Stimulated activated CD4-positive, alpha-beta T cell treated with anti-CD3 and anti-CD28 coated beads, Interleukin-4, amount 100 ng/mL, for 1 hour (primary cell): ENCODE results near the gene RPL3.
"Not testable (repeated sequence)": the region's sequence is repeated elsewhere in the genome, so short reads cannot be mapped to it uniquely, and the experiment has no call there.

ENCODE experiments used
- DNase-seq: peaks from one replicate; pipeline ENCODE4 v3.0.0-alpha.2; 2020

The RPL3 gene

GRCh38 chr22:39319284-39320022 lies at the start of gene RPL3:
Gene RPL3, minus strand, starts transcription at chr22:39319623. Its CDS starts 26 bp downstream, at chr22:39319597.
- peak; percentile 97 for DNase-seq

GRCh38 chr22:39369186-39369585 lies 49.8 kb upstream of the RPL3 start:
- DNase-seq = no peak

GRCh38 chr22:39368461-39368911 lies 49.1 kb upstream of the RPL3 start:
- no peak for DNase-seq

GRCh38 chr22:39367035-39367434 lies 47.6 kb upstream of the RPL3 start:
- DNase-seq = no peak

GRCh38 chr22:39365492-39365780 lies 46.0 kb upstream of the RPL3 start:
- no peak for DNase-seq

- no peak for DNase-seq
Observed at GRCh38 chr22:39364714-39365491, 45.5 kb upstream of the RPL3 start.

- DNase-seq = no peak
Observed at GRCh38 chr22:39363751-39364515, 44.5 kb upstream of the RPL3 start.

GRCh38 chr22:39362932-39363331 lies 43.5 kb upstream of the RPL3 start:
- DNase-seq = no peak

GRCh38 chr22:39362271-39362670 lies 42.8 kb upstream of the RPL3 start:
- no peak for DNase-seq

GRCh38 chr22:39361496-39361895 lies 42.1 kb upstream of the RPL3 start:
- DNase-seq = no peak

- DNase-seq = no peak
Observed at GRCh38 chr22:39360674-39361413, 41.4 kb upstream of the RPL3 start.

GRCh38 chr22:39360242-39360641 lies 40.8 kb upstream of the RPL3 start:
- no peak for DNase-seq

GRCh38 chr22:39359659-39360195 lies 40.3 kb upstream of the RPL3 start:
- no peak for DNase-seq

GRCh38 chr22:39358197-39358596 lies 38.8 kb upstream of the RPL3 start:
- not testable (repeated sequence) for DNase-seq

- not testable (repeated sequence) for DNase-seq
Observed at GRCh38 chr22:39357110-39358108, 38.0 kb upstream of the RPL3 start.

GRCh38 chr22:39356464-39356863 lies 37.0 kb upstream of the RPL3 start:
- no peak for DNase-seq

GRCh38 chr22:39355805-39356204 lies 36.4 kb upstream of the RPL3 start:
- DNase-seq = not testable (repeated sequence)

GRCh38 chr22:39355080-39355479 lies 35.7 kb upstream of the RPL3 start:
- DNase-seq = no peak

GRCh38 chr22:39353346-39353745 lies 33.9 kb upstream of the RPL3 start:
- no peak for DNase-seq

- no peak for DNase-seq
Observed at GRCh38 chr22:39352306-39352891, 33.0 kb upstream of the RPL3 start.

- no peak for DNase-seq
Observed at GRCh38 chr22:39351689-39352214, 32.3 kb upstream of the RPL3 start.
